Measurements from ENCODE around the gene GAD1.

DNA sequence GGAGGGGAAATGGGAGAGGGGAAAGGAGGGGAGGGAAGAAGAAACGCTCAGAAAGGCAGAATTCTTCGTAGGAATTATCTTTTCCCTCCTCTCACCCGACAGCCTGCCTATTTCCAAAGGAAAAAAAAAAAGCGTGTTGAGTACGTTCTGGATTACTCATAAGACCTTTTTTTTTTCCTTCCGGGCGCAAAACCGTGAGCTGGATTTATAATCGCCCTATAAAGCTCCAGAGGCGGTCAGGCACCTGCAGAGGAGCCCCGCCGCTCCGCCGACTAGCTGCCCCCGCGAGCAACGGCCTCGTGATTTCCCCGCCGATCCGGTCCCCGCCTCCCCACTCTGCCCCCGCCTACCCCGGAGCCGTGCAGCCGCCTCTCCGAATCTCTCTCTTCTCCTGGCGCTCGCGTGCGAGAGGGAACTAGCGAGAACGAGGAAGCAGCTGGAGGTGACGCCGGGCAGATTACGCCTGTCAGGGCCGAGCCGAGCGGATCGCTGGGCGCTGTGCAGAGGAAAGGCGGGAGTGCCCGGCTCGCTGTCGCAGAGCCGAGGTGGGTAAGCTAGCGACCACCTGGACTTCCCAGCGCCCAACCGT, at the start of gene GAD1:
- TF ChIP-seq CTCF (IDR thresholded peaks at IDR 0.05): no peak
- no peak for TF ChIP-seq POLR2A (IDR thresholded peaks at IDR 0.05)

Measured in breast epithelium (tissue), 3 donors.